Measurements from ENCODE around the gene DCXR. TPM values are rescaled to one million over a fixed set of nuclear protein-coding genes. Genes with fewer than 3 reads are reported as not detected.
A peak's percentile ranks its signal among the peaks of the same experiment; 100 is the strongest.

The DCXR gene
- total and polyA plus RNA-seq, 2 of the 13 experiments (the other 11 are each of a cell fraction or from before 2014, with no cell fraction given): 287 to 311 TPM

DNA sequence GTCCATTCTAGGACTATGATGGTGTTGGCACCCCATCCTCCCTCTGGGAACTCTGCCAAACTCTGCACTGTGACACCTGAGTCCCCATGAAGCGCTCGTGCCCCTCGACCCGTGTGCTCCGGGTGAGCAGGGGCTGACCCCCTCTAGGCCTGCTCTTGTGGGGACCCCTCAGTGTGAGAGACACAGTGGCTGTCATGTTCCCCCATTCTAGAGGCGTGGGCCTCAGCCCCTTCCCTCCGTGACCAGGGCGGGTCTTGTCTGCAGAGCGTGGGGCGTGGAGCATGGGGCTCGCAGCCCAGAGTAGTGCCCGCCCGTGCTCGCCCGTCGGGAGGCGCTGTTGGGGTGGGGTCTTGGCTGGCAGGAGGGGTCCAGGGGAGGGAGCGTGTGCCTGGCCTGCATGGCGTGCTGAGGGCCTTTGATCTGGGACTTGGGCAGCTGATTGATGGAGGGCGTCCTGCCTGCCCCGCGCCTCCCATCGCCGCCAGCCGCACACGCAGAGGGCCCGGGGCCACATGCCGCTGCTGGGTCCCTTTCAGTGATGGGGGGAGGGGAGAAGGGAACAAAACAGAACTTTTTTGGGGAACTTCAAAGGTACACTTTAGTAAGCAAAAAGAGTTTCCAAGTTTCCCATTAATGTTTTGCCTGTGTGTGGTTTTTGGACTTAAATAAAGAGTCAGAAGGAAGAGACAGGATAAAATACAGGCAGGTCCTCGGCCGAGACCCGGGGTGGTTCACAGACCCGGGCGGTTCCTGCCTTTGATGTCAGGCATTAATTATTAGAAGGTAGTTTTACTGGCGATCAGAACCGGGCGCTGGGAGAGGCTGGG, 37.3 kb downstream of the DCXR start (continued):
- TF ChIP-seq KLF11 (CRISPR knock-in tag; IDR thresholded peaks at IDR 0.05) (peak; percentile 84; the same call in 1 of the 2 replicates), SRSF4 (IDR thresholded peaks at IDR 0.05; ENCODE audit: low read depth, low read length, poor library complexity, severe bottlenecking) (no peak), SIX4 (CRISPR knock-in tag; IDR thresholded peaks at IDR 0.05) (no peak), ZNF749 (CRISPR knock-in tag; IDR thresholded peaks at IDR 0.05; ENCODE audit: borderline replicate concordance) (no peak; the same call in 1 of the 2 replicates), ZNF574 (CRISPR knock-in tag; IDR thresholded peaks at IDR 0.05) (no peak; the same call in 1 of the 2 replicates), ZBTB38 (CRISPR knock-in tag; IDR thresholded peaks at IDR 0.05) (peak; percentile 73), PRPF4 (IDR thresholded peaks at IDR 0.05; ENCODE audit: low read depth, low read length, poor library complexity, severe bottlenecking) (peak; percentile 66), NONO (IDR thresholded peaks at IDR 0.05) (no peak), NONO (CRISPR knock-in tag; conservative IDR thresholded peaks at IDR 0.05) (peak; percentile 90), ATAD3A (CRISPR knock-in tag; IDR thresholded peaks at IDR 0.05) (no peak), EP300 (IDR thresholded peaks at IDR 0.05; ENCODE audit: low read depth in 2 of 2, low read length in 2 of 2) (0 out of 4 replicates have a peak, but pooled peaks of 1 of the 2 experiments have one; percentile 48), EP300 (CRISPR knock-in tag; IDR thresholded peaks at IDR 0.05; ENCODE audit: borderline replicate concordance) (peak; percentile 71), TFDP2 (CRISPR knock-in tag; IDR thresholded peaks at IDR 0.05) (no peak; the same call in 1 of the 2 replicates), TCF7 (IDR thresholded peaks at IDR 0.05; ENCODE audit: low read depth) (peak; percentile 85; the same call in 1 of the 2 replicates), ZNF562 (CRISPR knock-in tag; IDR thresholded peaks at IDR 0.05; ENCODE audit: borderline replicate concordance) (no peak; the same call in 1 of the 2 replicates), TBX2 (CRISPR knock-in tag; IDR thresholded peaks at IDR 0.05; ENCODE audit: borderline replicate concordance) (peak; percentile 67; the same call in 1 of the 2 replicates)
- TF ChIP-seq, protein P1, sequence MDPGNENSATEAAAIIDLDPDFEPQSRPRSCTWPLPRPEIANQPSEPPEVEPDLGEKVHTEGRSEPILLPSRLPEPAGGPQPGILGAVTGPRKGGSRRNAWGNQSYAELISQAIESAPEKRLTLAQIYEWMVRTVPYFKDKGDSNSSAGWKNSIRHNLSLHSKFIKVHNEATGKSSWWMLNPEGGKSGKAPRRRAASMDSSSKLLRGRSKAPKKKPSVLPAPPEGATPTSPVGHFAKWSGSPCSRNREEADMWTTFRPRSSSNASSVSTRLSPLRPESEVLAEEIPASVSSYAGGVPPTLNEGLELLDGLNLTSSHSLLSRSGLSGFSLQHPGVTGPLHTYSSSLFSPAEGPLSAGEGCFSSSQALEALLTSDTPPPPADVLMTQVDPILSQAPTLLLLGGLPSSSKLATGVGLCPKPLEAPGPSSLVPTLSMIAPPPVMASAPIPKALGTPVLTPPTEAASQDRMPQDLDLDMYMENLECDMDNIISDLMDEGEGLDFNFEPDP (CRISPR knock-in tag; conservative IDR thresholded peaks at IDR 0.05): no peak
- TF ChIP-seq, protein P2, sequence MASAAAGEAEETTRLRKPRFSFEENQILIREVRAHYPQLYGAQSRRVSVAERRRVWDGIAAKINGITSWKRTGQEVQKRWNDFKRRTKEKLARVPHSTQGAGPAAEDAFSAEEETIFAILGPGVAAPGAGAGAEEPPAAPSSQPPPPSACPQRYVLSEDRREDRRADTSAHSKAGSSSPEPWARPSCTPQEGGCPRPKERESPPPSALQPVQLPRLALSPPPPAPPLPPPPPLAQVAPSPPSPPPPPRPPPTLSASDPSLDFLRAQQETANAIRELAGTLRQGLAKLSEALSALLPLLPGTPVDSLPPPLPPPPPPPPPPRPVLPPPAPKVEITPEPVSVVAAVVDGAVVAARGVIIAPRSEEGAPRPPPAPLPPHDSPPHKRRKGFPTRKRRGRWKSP (CRISPR knock-in tag; IDR thresholded peaks at IDR 0.05): 0 out of 2 replicates have a peak, but pooled peaks have one; percentile 21
